ENCODE data around the gene EMD. TPM values are rescaled to one million over a fixed set of nuclear protein-coding genes. Genes with fewer than 3 reads are reported as not detected.

The EMD gene
- total and polyA plus RNA-seq, 2 of the 13 experiments (the other 11 are each of a cell fraction or from before 2014, with no cell fraction given): 14.5 to 14.9 TPM

- H3K27me3 ChIP-seq (ENCODE audit: control insufficient read depth in 1 of 2, insufficient read depth in 2 of 2, low read length in 2 of 2): no peaks in the 10 kb centered on the region
- no peak overlapping the region for H3K9ac ChIP-seq (ENCODE audit: insufficient read depth, low read depth, low read length)
- ATAC-seq (no peak), FAIRE-seq (no peak), DNase-seq (ENCODE audit: low spot score) (no peak)
- H3K36me3 ChIP-seq (replicated peaks in 1 of 2; ENCODE audit: control insufficient read depth in 1 of 2, insufficient read depth in 2 of 2, low read length in 2 of 2): peaks cover 20 to 43% of the 10 kb centered on the region in 2 experiments; a peak in 4 of 5 replicates
- in situ Hi-C loops (cut with HindIII; ENCODE audit: extremely low pct_ligation_motif_present, low pct_unique_long_range_greater_than_20kb): no loop called here
- CTCF ChIA-PET (ENCODE audit: low intra/inter-chr PET ratio, low total read pairs): no interaction called here
- H3K9me3 ChIP-seq (ENCODE audit: low read length): no peaks in the 10 kb centered on the region
- no peaks in the 10 kb centered on the region for H3K79me2 ChIP-seq (ENCODE audit: insufficient read depth, low read length)
- intact Hi-C loops (cut with micrococcal nuclease; ENCODE audit: unreplicated experiment): no loop called here
- peaks cover 3% of the 10 kb centered on the region; the same call in 1 of the 2 replicates for H4K20me1 ChIP-seq (ENCODE audit: insufficient read depth, low read length)
- H3K4me3 ChIP-seq (replicated peaks in 1 of 3; ENCODE audit: insufficient read depth in 1 of 3, low read depth in 2 of 3, low read length in 3 of 3): no peak overlapping the region
- TF ChIP-seq LRRFIP1 (CRISPR knock-in tag; conservative IDR thresholded peaks at IDR 0.05) (no peak), ZNF687 (CRISPR knock-in tag; IDR thresholded peaks at IDR 0.05) (no peak), MXD4 (CRISPR knock-in tag; IDR thresholded peaks at IDR 0.05) (no peak)
- no peak overlapping the region for H3K27ac ChIP-seq (ENCODE audit: extremely low read length, insufficient read depth, low read length)
- BruUV-seq (replicated peaks): no TSS peak
- no peak overlapping the region for H2AFZ ChIP-seq (ENCODE audit: low read length)
- H3K4me2 ChIP-seq (ENCODE audit: low read depth, low read length): no peak overlapping the region
- peaks cover 18% of the 10 kb centered on the region for H3K4me1 ChIP-seq (ENCODE audit: insufficient read depth, low read length)
- WGBS (ENCODE audit: low lambda C conversion rate): 93% methylated on average over 5 of the region's 13 CpGs
- POLR2A ChIA-PET: interaction anchor here (1.0 kb wide), 1 partner anchor 17 kb away, joined by 3 read pairs; no protein-coding TSS in a partner anchor
These were observed 22.5 kb upstream of the EMD start for GRCh38 chrX:154356596-154356995.
